NCI-H748 (cell line): ENCODE measurements around the gene FUZ.

Experiments used
- DNase-seq: peaks from one replicate; lab custom pipeline; 2025; ENCODE audit not compliant: unreplicated experiment; lab: John Stamatoyannopoulos, UW

FUZ gene

DNA sequence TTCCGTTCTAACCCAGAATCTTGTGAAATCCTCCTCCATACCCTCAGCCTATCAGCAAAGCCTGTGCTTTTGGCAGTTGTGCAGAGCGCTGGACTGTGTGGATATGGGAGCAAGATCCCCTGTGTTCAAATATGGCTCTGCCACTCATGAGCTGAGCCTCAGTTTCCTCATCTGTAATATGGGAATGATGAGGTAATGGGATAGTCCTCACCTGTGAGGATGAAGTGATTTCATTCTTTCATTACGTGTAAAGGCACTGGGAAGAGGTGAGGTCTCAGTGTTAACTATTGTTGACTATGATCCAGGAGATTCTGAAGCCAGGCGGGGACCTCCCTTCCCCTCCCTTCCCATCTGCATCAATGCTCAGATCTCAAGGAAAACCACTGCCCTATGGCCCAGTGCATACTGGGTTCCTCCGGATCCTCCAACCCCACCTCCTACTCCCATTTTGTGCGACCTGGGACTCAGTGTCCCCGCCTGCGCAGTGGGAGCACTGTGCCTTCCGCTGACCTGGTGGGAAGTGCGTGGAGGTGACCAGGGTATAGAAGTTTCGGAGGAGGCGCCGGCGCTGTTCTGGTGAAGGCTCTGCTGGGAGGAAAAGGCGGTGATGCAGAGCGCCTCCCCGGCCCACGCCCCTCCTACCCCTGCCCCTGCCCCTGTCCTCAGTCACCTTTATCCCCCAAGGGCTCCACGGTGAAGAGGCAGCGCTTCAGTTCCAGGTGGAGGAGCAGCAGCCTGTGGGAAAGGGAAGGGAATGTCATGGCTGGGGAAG is 5.0 kb downstream of the FUZ start:
- no peak for DNase-seq

GRCh38 chr19:49807058-49807903 is 5.8 kb downstream of the FUZ start:
- DNase-seq: no peak

GRCh38 chr19:49806620-49806959 is 6.5 kb downstream of the FUZ start:
- no peak for DNase-seq

DNA sequence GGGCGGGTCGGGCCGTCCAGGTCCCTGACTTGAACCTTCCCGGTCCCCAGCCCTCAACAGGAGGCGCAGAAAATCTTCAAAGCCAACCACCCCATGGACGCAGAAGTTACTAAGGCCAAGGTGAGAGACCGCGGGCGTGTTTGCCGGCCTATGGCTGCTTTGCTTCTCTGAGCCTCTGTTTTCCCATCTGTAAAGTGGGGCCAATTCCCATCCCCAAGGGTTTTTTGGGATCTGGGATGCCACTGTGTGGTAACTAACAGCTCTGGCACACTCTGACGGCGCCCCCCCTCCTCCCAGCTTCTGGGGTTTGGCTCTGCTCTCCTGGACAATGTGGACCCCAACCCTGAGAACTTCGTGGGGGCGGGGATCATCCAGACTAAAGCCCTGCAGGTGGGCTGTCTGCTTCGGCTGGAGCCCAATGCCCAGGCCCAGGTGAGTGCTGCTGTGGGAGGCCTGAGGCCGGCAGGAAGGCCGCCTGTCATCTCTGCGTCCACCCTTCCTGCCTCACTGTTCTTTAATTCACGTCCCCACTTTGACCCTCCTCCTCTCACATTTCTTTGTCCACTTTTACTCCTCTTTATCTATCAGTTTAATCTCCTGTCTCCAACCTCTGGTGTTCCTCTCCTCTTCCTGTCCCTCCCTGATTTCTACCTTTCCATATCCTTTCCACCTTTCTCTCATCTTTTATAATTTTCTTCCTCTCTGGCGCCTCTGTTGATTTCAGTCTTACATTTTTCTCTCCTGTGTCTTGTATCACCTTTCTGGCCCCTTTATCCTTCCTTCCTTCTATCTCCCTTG is 7.1 kb downstream of the FUZ start:
- no peak for DNase-seq

GRCh38 chr19:49803529-49803856 is 9.6 kb downstream of the FUZ start:
- no peak for DNase-seq

DNA sequence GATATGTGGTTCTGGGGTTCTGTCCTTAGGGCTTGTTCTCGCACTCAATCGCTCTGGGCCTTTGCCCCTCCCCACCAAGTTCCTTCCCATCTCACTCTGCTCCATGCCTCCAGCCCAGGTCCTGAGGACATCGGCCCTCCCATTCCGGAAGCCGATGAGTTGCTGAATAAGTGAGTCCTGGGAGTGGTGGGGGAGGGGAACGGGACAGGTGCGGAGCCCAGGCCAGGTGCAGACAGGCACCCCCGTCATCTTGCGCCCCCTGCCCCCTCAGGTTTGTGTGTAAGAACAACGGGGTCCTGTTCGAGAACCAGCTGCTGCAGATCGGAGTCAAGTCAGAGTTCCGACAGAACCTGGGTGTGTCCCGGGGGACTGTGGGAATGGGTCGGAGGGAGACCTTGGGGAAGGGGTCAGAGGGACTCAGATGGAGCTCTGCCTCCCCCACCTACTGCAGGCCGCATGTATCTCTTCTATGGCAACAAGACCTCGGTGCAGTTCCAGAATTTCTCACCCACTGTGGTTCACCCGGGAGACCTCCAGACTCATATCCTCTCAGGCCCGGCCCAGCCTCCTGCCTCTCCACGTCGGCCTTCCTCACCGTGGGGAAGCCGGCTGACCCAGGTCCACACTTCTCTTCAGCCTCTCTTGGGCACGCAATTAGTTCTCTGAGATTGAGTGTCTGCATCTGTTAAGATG is 10.1 kb downstream of the FUZ start:
- DNase-seq: no peak

- DNase-seq: no peak
Measured at GRCh38 chr19:49801966-49802661, 11.0 kb downstream of the FUZ start.

DNA sequence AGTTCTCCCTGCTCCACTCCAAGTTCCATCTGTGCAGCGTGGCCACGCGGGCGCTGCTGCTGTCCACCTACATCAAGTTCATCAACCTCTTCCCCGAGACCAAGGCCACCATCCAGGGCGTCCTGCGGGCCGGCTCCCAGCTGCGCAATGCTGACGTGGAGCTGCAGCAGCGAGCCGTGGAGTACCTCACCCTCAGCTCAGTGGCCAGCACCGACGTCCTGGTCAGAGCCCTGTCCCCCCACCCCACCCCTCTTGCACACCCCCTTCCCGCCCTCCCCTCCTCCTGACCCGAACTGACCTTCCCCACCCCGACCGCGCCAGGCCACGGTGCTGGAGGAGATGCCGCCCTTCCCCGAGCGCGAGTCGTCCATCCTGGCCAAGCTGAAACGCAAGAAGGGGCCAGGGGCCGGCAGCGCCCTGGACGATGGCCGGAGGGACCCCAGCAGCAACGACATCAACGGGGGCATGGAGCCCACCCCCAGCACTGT is 11.6 kb downstream of the FUZ start:
- no peak for DNase-seq

DNA sequence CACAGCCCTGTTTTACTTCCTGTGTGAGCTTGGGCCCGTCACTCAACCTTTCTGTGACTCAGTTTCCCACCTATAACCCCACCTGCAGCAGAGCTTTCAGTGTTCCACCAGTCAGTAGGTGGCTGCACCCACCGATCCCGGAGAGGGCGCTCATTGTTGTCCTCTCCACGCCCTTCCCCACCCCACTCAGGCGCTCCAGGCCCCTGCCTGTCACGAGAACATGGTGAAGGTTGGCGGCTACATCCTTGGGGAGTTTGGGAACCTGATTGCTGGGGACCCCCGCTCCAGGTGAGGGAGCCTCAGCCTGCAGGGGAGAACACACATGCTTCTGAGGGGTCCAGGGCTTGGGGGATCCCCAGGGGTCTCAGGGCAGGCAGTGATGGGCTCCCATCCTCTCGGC is 12.3 kb downstream of the FUZ start:
- DNase-seq: no peak

DNA sequence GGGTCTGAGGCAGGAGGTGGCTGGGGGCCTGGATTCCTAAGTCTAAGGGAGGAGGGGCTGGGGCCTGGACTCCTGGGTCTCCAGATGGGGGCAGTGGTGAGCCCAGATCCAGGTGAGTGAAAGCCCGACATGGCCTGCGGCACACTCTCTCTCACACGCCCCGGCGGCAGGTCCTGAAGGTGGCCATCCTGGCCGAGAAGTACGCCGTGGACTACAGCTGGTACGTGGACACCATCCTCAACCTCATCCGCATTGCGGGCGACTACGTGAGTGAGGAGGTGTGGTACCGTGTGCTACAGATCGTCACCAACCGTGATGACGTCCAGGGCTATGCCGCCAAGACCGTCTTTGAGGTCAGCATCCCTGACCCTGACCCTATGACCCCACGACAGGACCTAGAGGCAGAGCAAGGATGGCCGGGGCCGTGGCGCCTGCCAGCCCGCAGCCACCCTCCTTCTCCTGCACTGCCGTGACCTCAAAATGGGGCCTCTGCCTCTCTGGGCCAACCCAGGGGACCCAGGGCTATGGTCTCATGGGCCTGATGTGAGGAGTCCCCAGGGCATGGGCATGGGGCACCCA is 13.2 kb downstream of the FUZ start:
- no peak for DNase-seq

DNA sequence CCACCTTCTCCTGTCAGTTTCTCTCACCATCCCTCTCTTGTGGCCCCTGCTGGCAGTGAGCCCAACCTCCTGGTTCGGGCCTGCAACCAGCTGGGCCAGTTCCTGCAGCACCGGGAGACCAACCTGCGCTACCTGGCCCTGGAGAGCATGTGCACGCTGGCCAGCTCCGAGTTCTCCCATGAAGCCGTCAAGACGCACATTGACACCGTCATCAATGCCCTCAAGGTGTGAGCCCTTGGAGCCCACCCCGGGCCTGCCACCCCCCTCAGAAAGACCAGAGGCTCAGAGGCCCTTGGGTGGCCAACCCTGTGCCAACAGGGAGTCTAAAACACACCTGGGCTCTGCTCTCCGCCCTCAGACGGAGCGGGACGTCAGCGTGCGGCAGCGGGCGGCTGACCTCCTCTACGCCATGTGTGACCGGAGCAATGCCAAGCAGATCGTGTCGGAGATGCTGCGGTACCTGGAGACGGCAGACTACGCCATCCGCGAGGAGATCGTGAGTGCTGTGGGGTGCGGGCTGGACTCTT is 13.8 kb downstream of the FUZ start:
- DNase-seq: no peak

GRCh38 chr19:49798574-49798973 is 14.5 kb downstream of the FUZ start:
- no peak for DNase-seq

DNA sequence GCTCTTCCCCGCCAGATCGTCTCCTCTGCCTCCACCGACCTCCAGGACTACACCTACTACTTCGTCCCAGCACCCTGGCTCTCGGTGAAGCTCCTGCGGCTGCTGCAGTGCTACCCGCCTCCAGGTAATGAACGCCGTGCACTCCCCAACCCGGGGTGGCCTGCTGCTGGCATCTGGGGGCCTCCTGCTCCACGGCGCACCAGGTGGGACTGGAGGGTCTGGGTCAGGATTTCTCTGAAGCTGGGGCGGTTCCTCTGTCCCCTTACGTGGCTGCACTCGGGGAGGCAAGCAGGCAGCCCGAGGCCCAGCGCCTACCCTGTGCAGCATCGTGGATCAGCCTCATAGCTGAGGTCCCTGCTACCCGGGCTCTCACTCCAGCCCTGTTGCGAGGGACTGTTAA is 17.5 kb downstream of the FUZ start:
- no peak for DNase-seq

DNA sequence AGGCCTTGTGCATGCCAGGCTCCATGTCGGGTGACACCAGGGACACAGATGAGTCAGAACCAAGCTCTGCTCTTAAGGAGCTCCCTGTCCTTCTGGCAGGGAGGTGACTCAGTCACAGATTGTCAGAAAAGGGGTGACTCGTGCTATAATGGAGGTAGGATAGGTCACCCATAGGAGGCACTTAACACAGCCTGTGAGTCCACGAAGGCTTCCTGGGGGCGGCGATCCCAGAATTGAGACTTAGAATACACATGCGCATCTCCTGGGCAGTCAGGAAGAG is 19.6 kb downstream of the FUZ start:
- no peak for DNase-seq

GRCh38 chr19:49792829-49793560 is 20.1 kb downstream of the FUZ start:
- DNase-seq: no peak

DNA sequence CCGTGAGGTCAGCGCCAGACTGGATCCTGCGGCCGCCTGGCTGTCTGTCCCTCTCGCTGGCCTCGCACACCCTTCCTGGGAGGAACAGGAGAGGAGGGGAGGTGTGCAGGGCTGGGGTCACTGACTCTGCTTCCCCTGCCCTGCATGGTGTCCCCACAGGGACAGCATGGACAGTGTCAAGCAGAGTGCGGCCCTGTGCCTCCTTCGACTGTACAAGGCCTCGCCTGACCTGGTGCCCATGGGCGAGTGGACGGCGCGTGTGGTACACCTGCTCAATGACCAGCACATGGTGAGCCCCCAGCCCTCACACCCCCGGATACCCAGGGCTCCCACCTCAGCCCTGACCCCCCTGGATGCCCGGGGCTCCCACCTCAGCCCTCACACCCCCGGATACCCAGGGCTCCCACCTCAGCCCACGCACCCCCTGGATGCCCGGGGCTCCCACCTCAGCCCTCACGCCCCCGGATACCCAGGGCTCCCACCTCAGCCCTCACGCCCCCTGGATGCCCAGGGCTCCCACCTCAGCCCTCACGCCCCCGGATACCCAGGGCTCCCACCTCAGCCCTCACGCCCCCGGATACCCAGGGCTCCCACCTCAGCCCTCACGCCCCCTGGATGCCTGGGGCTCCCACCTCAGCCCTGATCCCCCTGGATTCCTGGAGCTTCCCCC is 21.2 kb downstream of the FUZ start:
- DNase-seq: no peak

DNA sequence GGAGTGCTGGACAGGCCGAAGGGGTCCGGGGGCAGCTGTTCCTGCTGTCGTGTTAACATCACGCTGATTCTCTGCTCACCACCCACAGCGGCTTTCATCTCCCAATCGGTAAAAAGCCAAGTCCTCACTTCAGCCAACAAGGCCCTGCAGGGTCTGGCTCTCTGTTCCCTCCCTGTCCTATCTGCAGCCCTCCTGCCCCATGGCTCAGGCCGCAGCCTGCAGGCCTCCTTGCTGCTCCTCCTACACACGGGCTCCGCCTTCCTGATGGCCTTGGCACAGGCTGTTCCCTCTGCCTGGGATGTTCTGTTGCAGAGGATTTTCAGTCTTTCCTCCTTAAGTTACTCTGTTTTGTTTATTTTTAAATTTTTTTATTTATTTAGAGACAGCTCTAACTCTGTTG is 22.2 kb downstream of the FUZ start:
- no peak for DNase-seq

GRCh38 chr19:49788857-49789256 is 24.2 kb downstream of the FUZ start:
- DNase-seq: no peak

DNA sequence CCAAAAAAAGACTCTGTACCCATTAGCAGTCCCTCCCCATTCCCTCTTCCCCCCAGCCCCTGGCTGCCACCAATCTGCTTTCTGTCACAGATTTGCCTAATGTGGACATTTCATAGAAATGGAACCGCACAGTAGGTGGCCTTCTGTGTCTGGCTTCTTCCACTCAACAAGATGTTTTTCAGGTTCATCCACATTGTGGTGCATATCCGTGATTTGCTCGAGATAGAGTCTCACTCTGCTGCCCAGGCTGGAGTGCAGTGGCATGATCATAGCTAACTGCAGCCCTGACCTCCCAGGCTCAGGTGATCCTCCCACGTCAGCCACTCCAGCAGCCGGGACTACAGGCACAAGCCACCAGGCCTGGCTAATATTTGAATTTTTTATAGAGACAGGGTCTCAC is 25.3 kb downstream of the FUZ start:
- no peak for DNase-seq
